Suppressor macrophage treated with lipopolysaccharide for 1 hour (primary cell): Measurements from ENCODE around the gene TFR2.

Experiments used
- DNase-seq, 3 donors: peaks; one replicate each; pipeline ENCODE4 v3.0.0-alpha.2; 2020 to 2022

The TFR2 gene

GRCh38 chr7:100641463-100641859 is at the start of gene TFR2:
TFR2 (minus strand) TSS chr7:100641552; CDS start chr7:100641509, 43 bp downstream.
- no peak for DNase-seq

GRCh38 chr7:100689230-100690135 is 48.1 kb upstream of the TFR2 start:
- DNase-seq, result no peak

GRCh38 chr7:100688326-100688860 is 47.0 kb upstream of the TFR2 start:
- DNase-seq, result no peak

- peak in 1 of 3 donors; percentile 38 for DNase-seq
These were observed 46.5 kb upstream of the TFR2 start for GRCh38 chr7:100687751-100688300.

- DNase-seq, result no peak
These were observed 45.9 kb upstream of the TFR2 start for GRCh38 chr7:100687261-100687660.

- no peak for DNase-seq
These were observed 45.5 kb upstream of the TFR2 start for GRCh38 chr7:100686822-100687211.

- DNase-seq, result no peak
These were observed 45.0 kb upstream of the TFR2 start for GRCh38 chr7:100686201-100686821.

GRCh38 chr7:100685631-100686145 is 44.3 kb upstream of the TFR2 start:
- DNase-seq, result no peak

- DNase-seq, result no peak
These were observed 43.8 kb upstream of the TFR2 start for GRCh38 chr7:100685049-100685605.

GRCh38 chr7:100684534-100685042 is 43.2 kb upstream of the TFR2 start:
- no peak for DNase-seq

GRCh38 chr7:100683659-100684533 is 42.5 kb upstream of the TFR2 start:
- no peak for DNase-seq

GRCh38 chr7:100682991-100683658 is 41.8 kb upstream of the TFR2 start:
- no peak for DNase-seq

GRCh38 chr7:100682228-100682741 is 40.9 kb upstream of the TFR2 start:
- DNase-seq, result no peak

- no peak for DNase-seq
These were observed 40.3 kb upstream of the TFR2 start for GRCh38 chr7:100681491-100682227.

GRCh38 chr7:100680576-100681271 is 39.4 kb upstream of the TFR2 start:
- no peak for DNase-seq

- peak; percentile 33 to 67 (median 52) for DNase-seq
These were observed 38.7 kb upstream of the TFR2 start for GRCh38 chr7:100679927-100680575.

- DNase-seq, result no peak
These were observed 38.0 kb upstream of the TFR2 start for GRCh38 chr7:100679129-100679926.
